HCT116 (cell line): Measurements from ENCODE around the gene WDR20. TPM values are rescaled to one million over a fixed set of nuclear protein-coding genes. Genes with fewer than 3 reads are reported as not detected.

Experiments
- ATAC-seq: fragments of 200-7000 bp; cut with Tn5 transposase; 2 replicates; pipeline ENCODE4 v1.9.1; 2020; ENCODE audit warnings: mild to moderate bottlenecking, moderate library complexity
- BruUV-seq: library from RNA; stranded (reverse); fragments of 400-500 nt; replicated peaks from 2 replicates; lab custom pipeline; 2021; lab: Mats Ljungman, UMichigan
- CTCF ChIA-PET: fragments of 300-600 bp; sonication (Branson Sonifier 250); formaldehyde crosslinking; loops from one replicate; lab custom pipeline; 2021; ENCODE audit warnings: antibody characterized with exemption; lab: Charles Lee
- POLR2A ChIA-PET: fragments of 300-600, 350-600 bp; sonication (Branson Sonifier 250); formaldehyde crosslinking; loops from one replicate; lab custom pipeline; 2021; ENCODE audit warnings: antibody characterized with exemption; lab: Charles Lee
- RAD21 ChIA-PET, 2 experiments: fragments of 300-600 bp; sonication (Branson Sonifier 250); formaldehyde crosslinking; loops; one replicate each; lab custom pipeline; 2023; ENCODE audit warnings: low total read pairs in 2 of 2; ENCODE audit not compliant: uncharacterized antibody in 2 of 2, unreplicated experiment in 2 of 2, low non-redundant PET in 1 of 2; lab: Charles Lee
- DNase-seq: peaks from one replicate; pipeline ENCODE4 v3.0.0-alpha.2; 2010; ENCODE audit warnings: low read depth, low spot score
- H2AFZ ChIP-seq: fragments of 200-600 bp; shearing (Covaris generic), sonication (generic); 2 replicates; pipeline ENCODE4 v1.6.1; 2017; ENCODE audit warnings: low read depth, mixed run types, mixed read lengths, antibody characterized with exemption, low read length; ENCODE audit not compliant: poor library complexity, severe bottlenecking
- H3K27ac ChIP-seq: 2 replicates; pipeline ENCODE4 v1.5.1; 2012; ENCODE audit warnings: low read depth, low read length
- H3K27me3 ChIP-seq: fragments of 200-600 bp; sonication (generic); 2 replicates; pipeline ENCODE4 v1.6.1; 2016; ENCODE audit warnings: mixed run types, low read length, mixed read lengths; ENCODE audit not compliant: insufficient read depth
- H3K36me3 ChIP-seq, 2 experiments: fragments of 200-500 bp in 1 of 2; fragments of 200-600 bp in 1 of 2; sonication (Bioruptor generic) in 1 of 2; sonication (generic) in 1 of 2; 2 replicates each; pipeline versions ENCODE4 v1.5.1 to v1.6.1; 2014 to 2016; ENCODE audit warnings: low read length in 2 of 2, inconsistent platforms in 1 of 2, mixed read lengths in 1 of 2, mixed run types in 1 of 2; ENCODE audit not compliant: insufficient read depth in 2 of 2, control insufficient read depth in 1 of 2
- H3K4me1 ChIP-seq, 2 experiments: fragments of 200-600 bp in 1 of 2; sonication (generic) in 1 of 2; 2 replicates each; pipeline versions ENCODE4 v1.5.1 to v1.6.1; 2012 to 2017; ENCODE audit warnings: low read length in 2 of 2, inconsistent platforms in 1 of 2, mild to moderate bottlenecking in 1 of 2, mixed read lengths in 1 of 2, mixed run types in 1 of 2, moderate library complexity in 1 of 2; ENCODE audit not compliant: insufficient read depth in 2 of 2, control insufficient read depth in 1 of 2
- H3K4me2 ChIP-seq: fragments of 200-600 bp; sonication (generic); 2 replicates; pipeline ENCODE4 v1.6.1; 2017; ENCODE audit warnings: mixed run types, low read length, mixed read lengths
- H3K4me3 ChIP-seq, 2 experiments: fragments of 200-600 bp in 1 of 2; sonication (generic) in 1 of 2; replicated peaks in 1 of 2; 2 replicates each; pipeline ENCODE4 v1.5.1; 2011 to 2016; ENCODE audit warnings: low read length in 2 of 2, control low read depth in 1 of 2, low read depth in 1 of 2, mild to moderate bottlenecking in 1 of 2, mixed read lengths in 1 of 2, mixed run types in 1 of 2
- H3K79me2 ChIP-seq: fragments of 200-600 bp; sonication (generic); 2 replicates; pipeline ENCODE4 v1.6.1; 2017; ENCODE audit warnings: mild to moderate bottlenecking, mixed run types, low read length, moderate library complexity, mixed read lengths; ENCODE audit not compliant: insufficient read depth
- H3K9ac ChIP-seq: fragments of 200-600 bp; sonication (generic); 2 replicates; pipeline ENCODE4 v1.6.1; 2016; ENCODE audit warnings: low read length, mixed read lengths
- H3K9me2 ChIP-seq: fragments of 200-600 bp; sonication (generic), shearing (Covaris generic); 2 replicates; pipeline ENCODE4 v1.6.1; 2017; ENCODE audit warnings: mixed run types, mild to moderate bottlenecking, moderate library complexity; ENCODE audit not compliant: insufficient read depth
- H3K9me3 ChIP-seq, 2 experiments: fragments of 200-500 bp in 1 of 2; fragments of 200-600 bp in 1 of 2; sonication (Bioruptor generic) in 1 of 2; sonication (generic) in 1 of 2; 2 replicates each; pipeline ENCODE4 v1.6.1; 2014 to 2017; ENCODE audit warnings: low read length in 2 of 2, mixed read lengths in 2 of 2, inconsistent platforms in 1 of 2, low read depth in 1 of 2, mild to moderate bottlenecking in 1 of 2, mixed run types in 1 of 2, moderate library complexity in 1 of 2; ENCODE audit not compliant: control insufficient read depth in 1 of 2, insufficient read depth in 1 of 2
- H4K20me1 ChIP-seq: fragments of 200-600 bp; sonication (generic), shearing (Covaris generic); 2 replicates; pipeline ENCODE4 v1.6.1; 2017; ENCODE audit warnings: mixed run types, mild to moderate bottlenecking, moderate library complexity; ENCODE audit not compliant: insufficient read depth
- CBX3 ChIP-seq: IDR thresholded peaks from 2 replicates; pipeline ENCODE4 v1.6.1; 2012; ENCODE audit warnings: low read depth
- CEBPB ChIP-seq: IDR thresholded peaks from 2 replicates; pipeline ENCODE4 v1.6.1; 2012; ENCODE audit warnings: low read depth
- EGR1 ChIP-seq: IDR thresholded peaks from 2 replicates; pipeline ENCODE4 v1.6.1; 2012; ENCODE audit warnings: low read depth
- ELF1 ChIP-seq: IDR thresholded peaks from 2 replicates; pipeline ENCODE4 v1.6.1; 2012; ENCODE audit warnings: low read depth, borderline replicate concordance
- EZH2 ChIP-seq: fragments of 200-600 bp; sonication (generic); IDR thresholded peaks from 2 replicates; pipeline ENCODE4 v1.6.1; 2017; ENCODE audit warnings: antibody characterized with exemption, mixed run types
- EZH2phosphoT487 ChIP-seq: fragments of 200-600 bp; IDR thresholded peaks from 2 replicates; pipeline ENCODE4 v1.6.1; 2018; ENCODE audit warnings: antibody characterized with exemption, borderline replicate concordance
- FOSL1 ChIP-seq: IDR thresholded peaks from 2 replicates; pipeline ENCODE4 v1.6.1; 2012; ENCODE audit warnings: low read depth
- JUND ChIP-seq: IDR thresholded peaks from 2 replicates; pipeline ENCODE4 v1.6.1; 2012
- POLR2A ChIP-seq: IDR thresholded peaks from 2 replicates; pipeline ENCODE4 v1.7.0; 2011; ENCODE audit warnings: borderline replicate concordance; ENCODE audit not compliant: insufficient read depth, insufficient read length; ENCODE audit errors: extremely low read depth
- RAD21 ChIP-seq: IDR thresholded peaks from 2 replicates; pipeline ENCODE4 v1.6.1; 2012; ENCODE audit warnings: low read depth, mild to moderate bottlenecking
- SIN3A ChIP-seq: IDR thresholded peaks from 2 replicates; pipeline ENCODE4 v1.6.1; 2012; ENCODE audit warnings: low read depth
- SRF ChIP-seq: IDR thresholded peaks from 2 replicates; pipeline ENCODE4 v1.6.1; 2012; ENCODE audit warnings: low read depth
- YY1 ChIP-seq: IDR thresholded peaks from 2 replicates; pipeline ENCODE4 v1.6.1; 2011; ENCODE audit warnings: low read length, low read depth, moderate library complexity, mild to moderate bottlenecking; ENCODE audit not compliant: insufficient replicate concordance; ENCODE audit errors: extremely low read depth
- ZFX ChIP-seq: fragments of 450-650 bp; IDR thresholded peaks from 2 replicates; pipeline ENCODE4 v1.6.1; 2017
- ZNF274 ChIP-seq: fragments of 200-500 bp; sonication (Bioruptor generic); IDR thresholded peaks from 2 replicates; pipeline ENCODE4 v1.6.1; 2014; ENCODE audit warnings: mild to moderate bottlenecking, low read depth, low read length, inconsistent platforms
- intact Hi-C: fragments of 100-400 bp; cut with micrococcal nuclease; formaldehyde crosslinking; loops from 2 replicates; pipeline ENCODE4 v1.10.0; 2022
- total RNA-seq: library from RNA; stranded (reverse); gene quantifications from one replicate; pipeline ENCODE4 v1.2.1, GENCODE V29; 2021; ENCODE audit not compliant: unreplicated experiment
- TF ChIP-seq, protein P1 (sequence below): IDR thresholded peaks from 2 replicates; pipeline ENCODE4 v1.6.1; 2012; ENCODE audit warnings: low read depth
- TF ChIP-seq, protein P2 (sequence below): IDR thresholded peaks from 2 replicates; pipeline ENCODE4 v1.6.1; 2011; ENCODE audit warnings: mild to moderate bottlenecking, low read length, moderate library complexity; ENCODE audit not compliant: insufficient replicate concordance; ENCODE audit errors: extremely low read depth
- TF ChIP-seq, protein P3 (sequence below), 3 experiments: fragments of 200-600 bp in 1 of 3; sonication (generic) in 1 of 3; IDR thresholded peaks in 2 of 3; conservative IDR thresholded peaks in 1 of 3; 2 replicates each; pipeline ENCODE4 v1.5.1; 2012 to 2017; ENCODE audit warnings: low read depth in 2 of 3, low read length in 2 of 3, antibody characterized with exemption in 1 of 3, borderline replicate concordance in 1 of 3, control low read depth in 1 of 3, mild to moderate bottlenecking in 1 of 3, mixed read lengths in 1 of 3, mixed run types in 1 of 3, moderate library complexity in 1 of 3; ENCODE audit not compliant: insufficient read depth in 1 of 3
- TF ChIP-seq, protein P4 (sequence below): IDR thresholded peaks from 2 replicates; pipeline ENCODE4 v1.6.1; 2012
- TF ChIP-seq, protein P5 (sequence below): IDR thresholded peaks from 2 replicates; pipeline ENCODE4 v1.6.1; 2012

The WDR20 gene
- total RNA-seq, 1 experiment from 2014 or later: 21.1 TPM

DNA sequence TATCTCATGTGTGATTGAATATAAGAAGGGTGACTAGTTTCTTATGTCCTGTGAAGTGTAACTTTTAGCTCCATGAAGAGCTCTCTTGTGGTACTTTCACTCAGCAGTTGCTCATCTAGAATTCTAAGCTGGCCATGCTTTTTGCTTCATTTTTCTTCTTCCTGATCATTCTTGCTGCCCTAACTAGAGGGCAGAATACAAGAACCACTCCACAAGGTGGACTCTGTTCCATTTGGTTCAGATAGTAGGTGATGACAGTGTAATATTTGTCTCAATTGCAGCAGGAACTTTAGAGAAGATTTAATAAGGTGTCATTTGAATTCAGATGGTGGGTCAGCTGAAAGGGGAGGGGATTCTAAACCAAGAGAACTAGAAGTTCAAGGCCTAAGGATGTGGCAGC lies 17.6 kb downstream of the WDR20 start:
- Histone ChIP-seq H3K4me1 (no peaks in the 10 kb centered on the region), H3K4me2 (no peak overlapping the region), H3K79me2 (peaks cover 68% of the 10 kb centered on the region), H3K9me2 (no peaks in the 10 kb centered on the region), H4K20me1 (no peaks in the 10 kb centered on the region; the same call in 1 of the 2 replicates), H3K9ac (no peak overlapping the region), H3K27ac (no peak overlapping the region), H3K4me3 (no peak overlapping the region), H3K9me3 (no peaks in the 10 kb centered on the region), H3K36me3 (peaks cover 0 to 6% of the 10 kb centered on the region in 2 experiments; a peak in 2 of 4 replicates), H3K27me3 (no peaks in the 10 kb centered on the region), H2AFZ (no peak overlapping the region)
- DNase-seq (no peak), ATAC-seq (no peak)
- ChIA-PET POLR2A (no interaction called here), CTCF (no interaction called here), RAD21 (no interaction called here)
- no TSS peak for BruUV-seq
- intact Hi-C loops: no loop called here
- TF ChIP-seq, protein P1, sequence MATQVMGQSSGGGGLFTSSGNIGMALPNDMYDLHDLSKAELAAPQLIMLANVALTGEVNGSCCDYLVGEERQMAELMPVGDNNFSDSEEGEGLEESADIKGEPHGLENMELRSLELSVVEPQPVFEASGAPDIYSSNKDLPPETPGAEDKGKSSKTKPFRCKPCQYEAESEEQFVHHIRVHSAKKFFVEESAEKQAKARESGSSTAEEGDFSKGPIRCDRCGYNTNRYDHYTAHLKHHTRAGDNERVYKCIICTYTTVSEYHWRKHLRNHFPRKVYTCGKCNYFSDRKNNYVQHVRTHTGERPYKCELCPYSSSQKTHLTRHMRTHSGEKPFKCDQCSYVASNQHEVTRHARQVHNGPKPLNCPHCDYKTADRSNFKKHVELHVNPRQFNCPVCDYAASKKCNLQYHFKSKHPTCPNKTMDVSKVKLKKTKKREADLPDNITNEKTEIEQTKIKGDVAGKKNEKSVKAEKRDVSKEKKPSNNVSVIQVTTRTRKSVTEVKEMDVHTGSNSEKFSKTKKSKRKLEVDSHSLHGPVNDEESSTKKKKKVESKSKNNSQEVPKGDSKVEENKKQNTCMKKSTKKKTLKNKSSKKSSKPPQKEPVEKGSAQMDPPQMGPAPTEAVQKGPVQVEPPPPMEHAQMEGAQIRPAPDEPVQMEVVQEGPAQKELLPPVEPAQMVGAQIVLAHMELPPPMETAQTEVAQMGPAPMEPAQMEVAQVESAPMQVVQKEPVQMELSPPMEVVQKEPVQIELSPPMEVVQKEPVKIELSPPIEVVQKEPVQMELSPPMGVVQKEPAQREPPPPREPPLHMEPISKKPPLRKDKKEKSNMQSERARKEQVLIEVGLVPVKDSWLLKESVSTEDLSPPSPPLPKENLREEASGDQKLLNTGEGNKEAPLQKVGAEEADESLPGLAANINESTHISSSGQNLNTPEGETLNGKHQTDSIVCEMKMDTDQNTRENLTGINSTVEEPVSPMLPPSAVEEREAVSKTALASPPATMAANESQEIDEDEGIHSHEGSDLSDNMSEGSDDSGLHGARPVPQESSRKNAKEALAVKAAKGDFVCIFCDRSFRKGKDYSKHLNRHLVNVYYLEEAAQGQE: no peak
- no peak for TF ChIP-seq EZH2phosphoT487
- no peak for TF ChIP-seq SIN3A
- TF ChIP-seq JUND: no peak
- TF ChIP-seq FOSL1: no peak
- TF ChIP-seq, protein P2, sequence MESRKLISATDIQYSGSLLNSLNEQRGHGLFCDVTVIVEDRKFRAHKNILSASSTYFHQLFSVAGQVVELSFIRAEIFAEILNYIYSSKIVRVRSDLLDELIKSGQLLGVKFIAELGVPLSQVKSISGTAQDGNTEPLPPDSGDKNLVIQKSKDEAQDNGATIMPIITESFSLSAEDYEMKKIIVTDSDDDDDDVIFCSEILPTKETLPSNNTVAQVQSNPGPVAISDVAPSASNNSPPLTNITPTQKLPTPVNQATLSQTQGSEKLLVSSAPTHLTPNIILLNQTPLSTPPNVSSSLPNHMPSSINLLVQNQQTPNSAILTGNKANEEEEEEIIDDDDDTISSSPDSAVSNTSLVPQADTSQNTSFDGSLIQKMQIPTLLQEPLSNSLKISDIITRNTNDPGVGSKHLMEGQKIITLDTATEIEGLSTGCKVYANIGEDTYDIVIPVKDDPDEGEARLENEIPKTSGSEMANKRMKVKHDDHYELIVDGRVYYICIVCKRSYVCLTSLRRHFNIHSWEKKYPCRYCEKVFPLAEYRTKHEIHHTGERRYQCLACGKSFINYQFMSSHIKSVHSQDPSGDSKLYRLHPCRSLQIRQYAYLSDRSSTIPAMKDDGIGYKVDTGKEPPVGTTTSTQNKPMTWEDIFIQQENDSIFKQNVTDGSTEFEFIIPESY: no peak
- no peak for TF ChIP-seq ELF1
- TF ChIP-seq CBX3: no peak
- TF ChIP-seq EGR1: no peak
- no peak for TF ChIP-seq EZH2
- TF ChIP-seq ZNF274: no peak
- TF ChIP-seq CEBPB: no peak
- no peak for TF ChIP-seq ZFX
- TF ChIP-seq, protein P3, sequence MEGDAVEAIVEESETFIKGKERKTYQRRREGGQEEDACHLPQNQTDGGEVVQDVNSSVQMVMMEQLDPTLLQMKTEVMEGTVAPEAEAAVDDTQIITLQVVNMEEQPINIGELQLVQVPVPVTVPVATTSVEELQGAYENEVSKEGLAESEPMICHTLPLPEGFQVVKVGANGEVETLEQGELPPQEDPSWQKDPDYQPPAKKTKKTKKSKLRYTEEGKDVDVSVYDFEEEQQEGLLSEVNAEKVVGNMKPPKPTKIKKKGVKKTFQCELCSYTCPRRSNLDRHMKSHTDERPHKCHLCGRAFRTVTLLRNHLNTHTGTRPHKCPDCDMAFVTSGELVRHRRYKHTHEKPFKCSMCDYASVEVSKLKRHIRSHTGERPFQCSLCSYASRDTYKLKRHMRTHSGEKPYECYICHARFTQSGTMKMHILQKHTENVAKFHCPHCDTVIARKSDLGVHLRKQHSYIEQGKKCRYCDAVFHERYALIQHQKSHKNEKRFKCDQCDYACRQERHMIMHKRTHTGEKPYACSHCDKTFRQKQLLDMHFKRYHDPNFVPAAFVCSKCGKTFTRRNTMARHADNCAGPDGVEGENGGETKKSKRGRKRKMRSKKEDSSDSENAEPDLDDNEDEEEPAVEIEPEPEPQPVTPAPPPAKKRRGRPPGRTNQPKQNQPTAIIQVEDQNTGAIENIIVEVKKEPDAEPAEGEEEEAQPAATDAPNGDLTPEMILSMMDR (IDR thresholded peaks at IDR 0.05 in 2 of 3, conservative IDR thresholded peaks at IDR 0.05 in 1 of 3; ENCODE audit: borderline replicate concordance in 1 of 3, insufficient read depth in 1 of 3, low read depth in 2 of 3, low read length in 2 of 3): no peak
- TF ChIP-seq POLR2A: no peak
- TF ChIP-seq YY1: no peak
- TF ChIP-seq, protein P4, sequence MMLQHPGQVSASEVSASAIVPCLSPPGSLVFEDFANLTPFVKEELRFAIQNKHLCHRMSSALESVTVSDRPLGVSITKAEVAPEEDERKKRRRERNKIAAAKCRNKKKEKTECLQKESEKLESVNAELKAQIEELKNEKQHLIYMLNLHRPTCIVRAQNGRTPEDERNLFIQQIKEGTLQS: no peak
- no peak for TF ChIP-seq SRF
- no peak for TF ChIP-seq RAD21
- TF ChIP-seq, protein P5, sequence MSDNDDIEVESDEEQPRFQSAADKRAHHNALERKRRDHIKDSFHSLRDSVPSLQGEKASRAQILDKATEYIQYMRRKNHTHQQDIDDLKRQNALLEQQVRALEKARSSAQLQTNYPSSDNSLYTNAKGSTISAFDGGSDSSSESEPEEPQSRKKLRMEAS: no peak
